ENCODE measurements around the gene AKT2. TPM values are rescaled to one million over a fixed set of nuclear protein-coding genes. Genes with fewer than 3 reads are reported as not detected.

The AKT2 gene
- polyA plus RNA-seq, 2 of the 4 experiments (the other 2 are of a cell fraction) = 136 to 159 TPM

GRCh38 chr19:40244579-40245317, 40.4 kb downstream of the AKT2 start (continued):
- TF ChIP-seq, protein P1, sequence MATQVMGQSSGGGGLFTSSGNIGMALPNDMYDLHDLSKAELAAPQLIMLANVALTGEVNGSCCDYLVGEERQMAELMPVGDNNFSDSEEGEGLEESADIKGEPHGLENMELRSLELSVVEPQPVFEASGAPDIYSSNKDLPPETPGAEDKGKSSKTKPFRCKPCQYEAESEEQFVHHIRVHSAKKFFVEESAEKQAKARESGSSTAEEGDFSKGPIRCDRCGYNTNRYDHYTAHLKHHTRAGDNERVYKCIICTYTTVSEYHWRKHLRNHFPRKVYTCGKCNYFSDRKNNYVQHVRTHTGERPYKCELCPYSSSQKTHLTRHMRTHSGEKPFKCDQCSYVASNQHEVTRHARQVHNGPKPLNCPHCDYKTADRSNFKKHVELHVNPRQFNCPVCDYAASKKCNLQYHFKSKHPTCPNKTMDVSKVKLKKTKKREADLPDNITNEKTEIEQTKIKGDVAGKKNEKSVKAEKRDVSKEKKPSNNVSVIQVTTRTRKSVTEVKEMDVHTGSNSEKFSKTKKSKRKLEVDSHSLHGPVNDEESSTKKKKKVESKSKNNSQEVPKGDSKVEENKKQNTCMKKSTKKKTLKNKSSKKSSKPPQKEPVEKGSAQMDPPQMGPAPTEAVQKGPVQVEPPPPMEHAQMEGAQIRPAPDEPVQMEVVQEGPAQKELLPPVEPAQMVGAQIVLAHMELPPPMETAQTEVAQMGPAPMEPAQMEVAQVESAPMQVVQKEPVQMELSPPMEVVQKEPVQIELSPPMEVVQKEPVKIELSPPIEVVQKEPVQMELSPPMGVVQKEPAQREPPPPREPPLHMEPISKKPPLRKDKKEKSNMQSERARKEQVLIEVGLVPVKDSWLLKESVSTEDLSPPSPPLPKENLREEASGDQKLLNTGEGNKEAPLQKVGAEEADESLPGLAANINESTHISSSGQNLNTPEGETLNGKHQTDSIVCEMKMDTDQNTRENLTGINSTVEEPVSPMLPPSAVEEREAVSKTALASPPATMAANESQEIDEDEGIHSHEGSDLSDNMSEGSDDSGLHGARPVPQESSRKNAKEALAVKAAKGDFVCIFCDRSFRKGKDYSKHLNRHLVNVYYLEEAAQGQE (IDR thresholded peaks at IDR 0.05) = no peak
- TF ChIP-seq RNF2 (IDR thresholded peaks at IDR 0.05; ENCODE audit: borderline replicate concordance, low read depth) = no peak
- TF ChIP-seq, protein P2, sequence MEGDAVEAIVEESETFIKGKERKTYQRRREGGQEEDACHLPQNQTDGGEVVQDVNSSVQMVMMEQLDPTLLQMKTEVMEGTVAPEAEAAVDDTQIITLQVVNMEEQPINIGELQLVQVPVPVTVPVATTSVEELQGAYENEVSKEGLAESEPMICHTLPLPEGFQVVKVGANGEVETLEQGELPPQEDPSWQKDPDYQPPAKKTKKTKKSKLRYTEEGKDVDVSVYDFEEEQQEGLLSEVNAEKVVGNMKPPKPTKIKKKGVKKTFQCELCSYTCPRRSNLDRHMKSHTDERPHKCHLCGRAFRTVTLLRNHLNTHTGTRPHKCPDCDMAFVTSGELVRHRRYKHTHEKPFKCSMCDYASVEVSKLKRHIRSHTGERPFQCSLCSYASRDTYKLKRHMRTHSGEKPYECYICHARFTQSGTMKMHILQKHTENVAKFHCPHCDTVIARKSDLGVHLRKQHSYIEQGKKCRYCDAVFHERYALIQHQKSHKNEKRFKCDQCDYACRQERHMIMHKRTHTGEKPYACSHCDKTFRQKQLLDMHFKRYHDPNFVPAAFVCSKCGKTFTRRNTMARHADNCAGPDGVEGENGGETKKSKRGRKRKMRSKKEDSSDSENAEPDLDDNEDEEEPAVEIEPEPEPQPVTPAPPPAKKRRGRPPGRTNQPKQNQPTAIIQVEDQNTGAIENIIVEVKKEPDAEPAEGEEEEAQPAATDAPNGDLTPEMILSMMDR (IDR thresholded peaks at IDR 0.05) = no peak
- TF ChIP-seq HOXA7 (CRISPR knock-in tag; IDR thresholded peaks at IDR 0.05) = no peak

DNA sequence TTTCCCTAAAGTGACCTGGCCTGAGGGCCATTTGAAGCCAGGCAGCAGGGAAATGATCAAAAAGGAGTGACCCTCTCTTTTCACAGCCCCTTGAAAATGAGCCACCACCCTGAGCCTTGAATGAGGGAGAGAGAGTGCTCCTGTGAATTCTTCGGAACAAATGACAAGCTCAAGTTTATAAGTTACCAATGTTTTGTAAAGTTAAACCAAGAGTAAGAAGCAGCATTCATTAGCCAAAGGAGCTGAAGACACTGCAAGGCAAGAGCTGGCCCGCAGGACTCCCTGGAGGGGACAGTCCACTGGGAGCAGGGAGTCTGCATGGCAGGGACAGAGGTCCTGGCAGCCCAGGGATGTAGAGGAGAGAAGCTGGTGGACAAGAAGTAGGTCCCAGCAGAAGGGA, 42.0 kb downstream of the AKT2 start:
- Histone ChIP-seq H3K9me3 (no peaks in the 10 kb centered on the region), H3K4me1 (no peaks in the 10 kb centered on the region), H3K27ac (no peak overlapping the region), H3K4me3 (no peak overlapping the region), H3K4me2 (no peak overlapping the region)
- ATAC-seq (no peak), FAIRE-seq (no peak), DNase-seq (ENCODE audit: low read depth in 1 of 2, low spot score in 1 of 2) (no peak)
- 86% methylated on average over 2 of the region's 2 CpGs for WGBS (ENCODE audit: missing lambda C conversion rate)
- ChIA-PET POLR2A (no interaction called here), CTCF (interaction anchor here (0.6 to 1.8 kb wide), 10 partner anchors 10 to 1464 kb away, joined by 3 to 8 read pairs (median 4); no protein-coding TSS in a partner anchor)
- TF ChIP-seq EHMT2 (IDR thresholded peaks at IDR 0.05; ENCODE audit: low read depth) (no peak), BCL3 (IDR thresholded peaks at IDR 0.05) (no peak)

DNA sequence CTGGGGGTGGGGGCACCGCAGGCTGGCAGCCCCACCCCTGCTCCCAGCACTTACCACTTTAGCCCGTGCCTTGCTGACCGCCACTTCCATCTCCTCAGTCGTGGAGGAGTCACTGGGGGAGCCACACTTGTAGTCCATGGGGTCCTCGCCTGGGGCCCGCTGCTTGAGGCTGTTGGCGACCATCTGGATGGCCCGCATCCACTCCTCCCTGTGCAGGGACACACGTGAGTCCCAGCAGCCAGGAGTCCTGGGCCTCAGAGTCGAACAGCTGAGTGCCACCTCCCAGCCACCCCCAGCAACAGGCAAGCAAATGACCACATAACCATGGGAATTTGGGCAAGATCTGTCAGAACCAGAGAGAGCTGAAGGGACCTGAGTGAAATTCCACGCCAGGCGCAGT, 42.7 kb downstream of the AKT2 start:
- FAIRE-seq (no peak), DNase-seq (ENCODE audit: low read depth in 1 of 2, low spot score in 1 of 2) (no peak), ATAC-seq (no peak)
- Histone ChIP-seq H3K4me2 (no peak overlapping the region), H3K4me3 (no peak overlapping the region), H3K4me1 (no peaks in the 10 kb centered on the region), H3K9me3 (no peaks in the 10 kb centered on the region), H3K27ac (no peak overlapping the region)
- 90% methylated on average over 12 of the region's 12 CpGs for WGBS (ENCODE audit: missing lambda C conversion rate)
- TF ChIP-seq HOXA7 (CRISPR knock-in tag; IDR thresholded peaks at IDR 0.05) (no peak), RCOR1 (IDR thresholded peaks at IDR 0.05; ENCODE audit: low read depth, low read length) (no peak), MAZ (IDR thresholded peaks at IDR 0.05; ENCODE audit: borderline replicate concordance, low read depth, low read length) (no peak), SREBF2 (IDR thresholded peaks at IDR 0.05) (no peak), POLR2A (IDR thresholded peaks at IDR 0.05; ENCODE audit: low read length) (no peak), ZSCAN20 (CRISPR knock-in tag; IDR thresholded peaks at IDR 0.05) (no peak), FOSL2 (IDR thresholded peaks at IDR 0.05) (no peak), FOSL2 (CRISPR knock-in tag; IDR thresholded peaks at IDR 0.05) (no peak), KDM5A (IDR thresholded peaks at IDR 0.05) (no peak), TP53 (CRISPR knock-in tag; IDR thresholded peaks at IDR 0.05) (no peak)
- TF ChIP-seq, protein P3, sequence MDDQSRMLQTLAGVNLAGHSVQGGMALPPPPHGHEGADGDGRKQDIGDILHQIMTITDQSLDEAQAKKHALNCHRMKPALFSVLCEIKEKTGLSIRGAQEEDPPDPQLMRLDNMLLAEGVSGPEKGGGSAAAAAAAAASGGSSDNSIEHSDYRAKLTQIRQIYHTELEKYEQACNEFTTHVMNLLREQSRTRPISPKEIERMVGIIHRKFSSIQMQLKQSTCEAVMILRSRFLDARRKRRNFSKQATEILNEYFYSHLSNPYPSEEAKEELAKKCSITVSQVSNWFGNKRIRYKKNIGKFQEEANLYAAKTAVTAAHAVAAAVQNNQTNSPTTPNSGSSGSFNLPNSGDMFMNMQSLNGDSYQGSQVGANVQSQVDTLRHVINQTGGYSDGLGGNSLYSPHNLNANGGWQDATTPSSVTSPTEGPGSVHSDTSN (IDR thresholded peaks at IDR 0.05) = no peak
- ChIA-PET POLR2A (no interaction called here), CTCF (interaction anchor here (0.7 to 1.8 kb wide), 6 partner anchors 10 to 103 kb away, joined by 3 to 8 read pairs (median 4); no protein-coding TSS in a partner anchor)
